Heart right ventricle (tissue), 16 donors: ENCODE data around the gene ATP2C2. TPM values are rescaled to one million over a fixed set of nuclear protein-coding genes. Genes with fewer than 3 reads are reported as not detected.

Experiments
- ATAC-seq, 8 donors: fragments of 200-7000 bp; cut with Tn5 transposase; one replicate each; pipeline ENCODE4 v1.9.1; 2020; ENCODE audit warnings: mild to moderate bottlenecking in 8 of 8, moderate library complexity in 8 of 8, moderate number of reproducible peaks in 1 of 8
- DNase-seq, 2 donors: peaks; one replicate each; pipeline ENCODE4 v3.0.0-alpha.2; 2020
- H3K27ac ChIP-seq, 10 donors: fragments of 200-600 bp; sonication (generic) in 2 of 10; one replicate each; pipeline versions ENCODE4 v1.5.0 to v1.8.0; 2020 to 2022; ENCODE audit warnings: mild to moderate bottlenecking in 3 of 10
- H3K27me3 ChIP-seq, 7 donors: fragments of 200-600 bp; one replicate each; pipeline ENCODE4 v1.8.0; 2021 to 2022; ENCODE audit warnings: mild to moderate bottlenecking in 2 of 7
- H3K36me3 ChIP-seq, 9 donors: fragments of 200-600 bp; sonication (generic) in 1 of 9; one replicate each; pipeline versions ENCODE4 v1.5.0 to v1.8.0; 2020 to 2022; ENCODE audit warnings: mild to moderate bottlenecking in 2 of 9
- H3K4me1 ChIP-seq, 9 donors: fragments of 200-600 bp; sonication (generic) in 1 of 9; one replicate each; pipeline versions ENCODE4 v1.5.0 to v1.8.0; 2020 to 2022; ENCODE audit warnings: mild to moderate bottlenecking in 4 of 9
- H3K4me3 ChIP-seq, 10 donors: fragments of 200-600 bp; sonication (generic) in 2 of 10; one replicate each; pipeline versions ENCODE4 v1.5.0 to v1.8.0; 2020 to 2022; ENCODE audit warnings: mild to moderate bottlenecking in 7 of 10, moderate library complexity in 2 of 10
- H3K9me3 ChIP-seq, 11 donors: fragments of 200-600 bp in 10 of 11; sonication (generic) in 2 of 11; one replicate each; pipeline versions ENCODE4 v1.5.0 to v1.8.0; 2013 to 2022; ENCODE audit warnings: mild to moderate bottlenecking in 2 of 11, control low read depth in 1 of 11, moderate library complexity in 1 of 11
- CTCF ChIP-seq, 9 donors: fragments of 200-600 bp; sonication (generic) in 2 of 9; IDR thresholded peaks; one replicate each; pipeline versions ENCODE4 v1.5.0 to v1.8.0; 2021 to 2022; ENCODE audit warnings: antibody characterized with exemption in 9 of 9, mild to moderate bottlenecking in 5 of 9, moderate library complexity in 1 of 9
- WGBS, 2 donors: extraction: QIAGEN DNeasy Blood & Tissue Kit; methylation state at CpG; one replicate each; pipeline ENCODE4 v1.1.7; 2013; ENCODE audit warnings: inconsistent platforms in 1 of 2; 5-methylcytosine and 5-hydroxymethylcytosine counted together
- intact Hi-C, 10 donors: fragments of 100-400 bp; cut with DNase I; formaldehyde crosslinking; loops; one replicate each; pipeline versions ENCODE4 v1.11.1 to v1.14.2; 2022
- polyA plus RNA-seq, 2 donors: library from polyadenylated mRNA; stranded (reverse); fragments of 200-250 nt; gene quantifications; one replicate each; pipeline ENCODE4 v1.2.3, GENCODE V29; 2013
- total RNA-seq, 10 donors: library from RNA; stranded (reverse); fragmentation: NEBNext Ultra II Directional in 3 of 10; extraction: Animal tissue kit (Norgen Biotek cat#: 25700) in 3 of 10; gene quantifications; one replicate each; pipeline versions ENCODE4 v1.2.1 to v1.2.4, GENCODE V29; 2021 to 2023
- donor health status: Arrhythmogenic right ventricular cardiomyopathy.
- donor health status: ischemic (EF 13 %, LVEDD 7.1; RV severe dilation, severe dysfunction).
- donor health status: healthy with polysubstance abuse.
- donor health status: DM: no; HTN: yes; CAD: no.
- donor health status: DM: no; HTN: no; CAD: no.
- donor health status: ischemic (EF 25% LVEDD 6.9; RV normal size, moderate dysfunction).
- donor health status: ischemic (EF 25% LVEDD 5.7; RV mildly dilated, moderate dysfunction).
- donor health status: healthy.
- donor health status: DM: yes; HTN: yes; CAD: no.
- donor health status: Ischemic cardiomyopathy.
- donor health status: ischemic (EF 35%, LVEDD 5.7; RV mildly dilated, moderate dysfunction).
- donor health status: nonischemic (EF 11% LVEDD 7.7; RV severe dilation, severe dysfunction).
- donor health status: DM: yes; HTN: yes; CAD: no.
- donor health status: PGD.
- donor health status: ischemic (EF 29% LVEDD 5.4; RV normal size, mild dysfunction).
- donor health status: nonischemic (EF 23%, LVEDD 6.1; RV moderate dilation, normal function).

ATP2C2 gene
- total and polyA plus RNA-seq, 12 donors: 0.01 TPM; not detected in 11

- Histone ChIP-seq H3K27ac (no peak overlapping the region), H3K4me1 (peaks cover 0 to under 1% (median 0%) of the 10 kb centered on the region in 9 donors), H3K4me3 (no peak overlapping the region), H3K9me3 (peaks cover 0 to 24% (median 6%) of the 10 kb centered on the region in 11 donors), H3K36me3 (no peaks in the 10 kb centered on the region), H3K27me3 (no peaks in the 10 kb centered on the region)
- ATAC-seq (peak in 3 of 8 donors; percentile 67 to 78 (median 73)), DNase-seq (no peak)
- intact Hi-C loops: no loop called here
- TF ChIP-seq CTCF (IDR thresholded peaks at IDR 0.05): no peak
- WGBS, 2 donors: 49 to 60% methylated on average over 3 of the region's 3 CpGs
Measured at GRCh38 chr16:84386047-84386446, 17.7 kb downstream of the ATP2C2 start.

- no peak overlapping the region for H3K27ac ChIP-seq
- no peak for TF ChIP-seq CTCF (IDR thresholded peaks at IDR 0.05)
- H3K4me1 ChIP-seq: peaks cover 0 to 11% (median 0%) of the 10 kb centered on the region in 9 donors
- no peak overlapping the region for H3K4me3 ChIP-seq
- WGBS, 2 donors: 88 to 96% methylated on average over 11 of the region's 11 CpGs
- H3K36me3 ChIP-seq: no peaks in the 10 kb centered on the region
- H3K27me3 ChIP-seq: no peaks in the 10 kb centered on the region
- intact Hi-C loops: no loop called here
- DNase-seq (no peak), ATAC-seq (no peak)
- peaks cover 0 to 24% (median 6%) of the 10 kb centered on the region in 11 donors for H3K9me3 ChIP-seq
Measured at GRCh38 chr16:84387021-84387420, 18.7 kb downstream of the ATP2C2 start.

- peaks cover 0 to 9% (median under 1%) of the 10 kb centered on the region in 7 donors for H3K27me3 ChIP-seq
- intact Hi-C loops: no loop called here
- whole genome bisulfite sequencing, 2 donors: 82% methylated on average over 30 of the region's 30 CpGs
Measured at GRCh38 chr16:84390131-84390785, 21.9 kb downstream of the ATP2C2 start.

More at GRCh38 chr16:84390131-84390785, 21.9 kb downstream of the ATP2C2 start:
- peaks cover 0 to 11% (median 0%) of the 10 kb centered on the region in 9 donors for H3K4me1 ChIP-seq
- peaks cover 0 to 8% (median 0%) of the 10 kb centered on the region in 11 donors for H3K9me3 ChIP-seq
- H3K4me3 ChIP-seq: no peak overlapping the region
- no peak overlapping the region for H3K27ac ChIP-seq
- no peak for DNase-seq
- no peak for ATAC-seq
- no peaks in the 10 kb centered on the region for H3K36me3 ChIP-seq
- no peak for TF ChIP-seq CTCF (IDR thresholded peaks at IDR 0.05)
